AG20443 (cell line): ENCODE data around the gene GNB1L.

Experiments used
- DNase-seq: peaks from one replicate; pipeline ENCODE4 v3.0.0; 2012; ENCODE audit warnings: low spot score, mixed read lengths

Gene GNB1L

GRCh38 chr22:19823191-19823901 lies 31.3 kb downstream of the GNB1L start:
- no peak for DNase-seq

- DNase-seq = no peak
Observed at GRCh38 chr22:19822301-19823117, 32.2 kb downstream of the GNB1L start.

- no peak for DNase-seq
Observed at GRCh38 chr22:19821523-19822300, 33.0 kb downstream of the GNB1L start.

- no peak for DNase-seq
Observed at GRCh38 chr22:19820880-19821522, 33.7 kb downstream of the GNB1L start.

- no peak for DNase-seq
Observed at GRCh38 chr22:19819911-19820879, 34.5 kb downstream of the GNB1L start.

- no peak for DNase-seq
Observed at GRCh38 chr22:19819208-19819910, 35.3 kb downstream of the GNB1L start.

- DNase-seq = no peak
Observed at GRCh38 chr22:19818324-19819207, 36.1 kb downstream of the GNB1L start.

- DNase-seq = no peak
Observed at GRCh38 chr22:19816372-19817119, 38.1 kb downstream of the GNB1L start.

GRCh38 chr22:19815823-19816290 lies 38.8 kb downstream of the GNB1L start:
- DNase-seq = no peak

GRCh38 chr22:19815093-19815822 lies 39.4 kb downstream of the GNB1L start:
- no peak for DNase-seq

- no peak for DNase-seq
Observed at GRCh38 chr22:19814428-19814827, 40.2 kb downstream of the GNB1L start.

GRCh38 chr22:19812910-19813309 lies 41.8 kb downstream of the GNB1L start:
- DNase-seq = no peak

- DNase-seq = no peak
Observed at GRCh38 chr22:19811811-19812771, 42.6 kb downstream of the GNB1L start.

- no peak for DNase-seq
Observed at GRCh38 chr22:19811211-19811621, 43.5 kb downstream of the GNB1L start.

GRCh38 chr22:19810381-19811201 lies 44.1 kb downstream of the GNB1L start:
- peak; percentile 61 for DNase-seq

- DNase-seq = no peak
Observed at GRCh38 chr22:19809741-19810140, 44.9 kb downstream of the GNB1L start.
